PC-3 (cell line): ENCODE results near the gene ATG16L1.

Source experiments
- EZH2 ChIP-seq: fragments of 300-600 bp; sonication (generic); IDR thresholded peaks from one replicate; pipeline ENCODE4 v1.6.1; 2017; ENCODE audit warnings: antibody characterized with exemption, mild to moderate bottlenecking, low read length; ENCODE audit not compliant: unreplicated experiment
- EZH2phosphoT487 ChIP-seq: fragments of 300-600 bp; sonication (generic); IDR thresholded peaks from 2 replicates; pipeline ENCODE4 v1.6.1; 2018; ENCODE audit warnings: mild to moderate bottlenecking, antibody characterized with exemption, low read length, borderline replicate concordance
- TF ChIP-seq, protein P1 (sequence below): fragments of 300-600 bp; sonication (generic); conservative IDR thresholded peaks from 2 replicates; pipeline ENCODE4 v1.5.1; 2017; ENCODE audit warnings: antibody characterized with exemption, low read depth, mild to moderate bottlenecking, low read length

- TF ChIP-seq, protein P1, sequence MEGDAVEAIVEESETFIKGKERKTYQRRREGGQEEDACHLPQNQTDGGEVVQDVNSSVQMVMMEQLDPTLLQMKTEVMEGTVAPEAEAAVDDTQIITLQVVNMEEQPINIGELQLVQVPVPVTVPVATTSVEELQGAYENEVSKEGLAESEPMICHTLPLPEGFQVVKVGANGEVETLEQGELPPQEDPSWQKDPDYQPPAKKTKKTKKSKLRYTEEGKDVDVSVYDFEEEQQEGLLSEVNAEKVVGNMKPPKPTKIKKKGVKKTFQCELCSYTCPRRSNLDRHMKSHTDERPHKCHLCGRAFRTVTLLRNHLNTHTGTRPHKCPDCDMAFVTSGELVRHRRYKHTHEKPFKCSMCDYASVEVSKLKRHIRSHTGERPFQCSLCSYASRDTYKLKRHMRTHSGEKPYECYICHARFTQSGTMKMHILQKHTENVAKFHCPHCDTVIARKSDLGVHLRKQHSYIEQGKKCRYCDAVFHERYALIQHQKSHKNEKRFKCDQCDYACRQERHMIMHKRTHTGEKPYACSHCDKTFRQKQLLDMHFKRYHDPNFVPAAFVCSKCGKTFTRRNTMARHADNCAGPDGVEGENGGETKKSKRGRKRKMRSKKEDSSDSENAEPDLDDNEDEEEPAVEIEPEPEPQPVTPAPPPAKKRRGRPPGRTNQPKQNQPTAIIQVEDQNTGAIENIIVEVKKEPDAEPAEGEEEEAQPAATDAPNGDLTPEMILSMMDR, result no peak
- no peak for TF ChIP-seq EZH2
- TF ChIP-seq EZH2phosphoT487, result no peak
Measured at GRCh38 chr2:233235977-233236376, 15.5 kb upstream of the ATG16L1 start.
